Measurements from ENCODE around the gene CLSTN2. TPM values are rescaled to one million over a fixed set of nuclear protein-coding genes. Genes with fewer than 3 reads are reported as not detected.

The CLSTN2 gene
- total and polyA plus RNA-seq, 2 experiments from 2014 or later: 23.0 to 27.0 TPM

GRCh38 chr3:140164922-140165590, 230.1 kb downstream of the CLSTN2 start:
- no peak overlapping the region for H2AFZ ChIP-seq
- DNase-seq (ENCODE audit: low spot score): no peak
- H3K9me3 ChIP-seq (ENCODE audit: low read depth): peaks cover 4% of the 10 kb centered on the region
- 81% methylated on average over 7 of the region's 7 CpGs for WGBS (ENCODE audit: low lambda C conversion rate, missing lambda C conversion rate)
- no peaks in the 10 kb centered on the region for H4K20me1 ChIP-seq (ENCODE audit: insufficient read depth, poor library complexity, severe bottlenecking)
- H3K27ac ChIP-seq: no peak overlapping the region
- no peak overlapping the region for H3K4me2 ChIP-seq
- no peaks in the 10 kb centered on the region for H3K4me1 ChIP-seq (ENCODE audit: insufficient read depth)
- H3K79me2 ChIP-seq: no peaks in the 10 kb centered on the region
- H3K36me3 ChIP-seq (replicated peaks; ENCODE audit: insufficient read depth, low read depth): no peaks in the 10 kb centered on the region
- no peak for TF ChIP-seq EZH2 (IDR thresholded peaks at IDR 0.05; ENCODE audit: borderline replicate concordance)
- TF ChIP-seq, protein P1, sequence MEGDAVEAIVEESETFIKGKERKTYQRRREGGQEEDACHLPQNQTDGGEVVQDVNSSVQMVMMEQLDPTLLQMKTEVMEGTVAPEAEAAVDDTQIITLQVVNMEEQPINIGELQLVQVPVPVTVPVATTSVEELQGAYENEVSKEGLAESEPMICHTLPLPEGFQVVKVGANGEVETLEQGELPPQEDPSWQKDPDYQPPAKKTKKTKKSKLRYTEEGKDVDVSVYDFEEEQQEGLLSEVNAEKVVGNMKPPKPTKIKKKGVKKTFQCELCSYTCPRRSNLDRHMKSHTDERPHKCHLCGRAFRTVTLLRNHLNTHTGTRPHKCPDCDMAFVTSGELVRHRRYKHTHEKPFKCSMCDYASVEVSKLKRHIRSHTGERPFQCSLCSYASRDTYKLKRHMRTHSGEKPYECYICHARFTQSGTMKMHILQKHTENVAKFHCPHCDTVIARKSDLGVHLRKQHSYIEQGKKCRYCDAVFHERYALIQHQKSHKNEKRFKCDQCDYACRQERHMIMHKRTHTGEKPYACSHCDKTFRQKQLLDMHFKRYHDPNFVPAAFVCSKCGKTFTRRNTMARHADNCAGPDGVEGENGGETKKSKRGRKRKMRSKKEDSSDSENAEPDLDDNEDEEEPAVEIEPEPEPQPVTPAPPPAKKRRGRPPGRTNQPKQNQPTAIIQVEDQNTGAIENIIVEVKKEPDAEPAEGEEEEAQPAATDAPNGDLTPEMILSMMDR (IDR thresholded peaks at IDR 0.05; ENCODE audit: poor library complexity): no peak
- no peak for TF ChIP-seq EZH2phosphoT487 (IDR thresholded peaks at IDR 0.05; ENCODE audit: low read depth, severe bottlenecking, unreplicated experiment)
- H3K9me2 ChIP-seq (replicated peaks; ENCODE audit: insufficient read depth): no peaks in the 10 kb centered on the region
- no peaks in the 10 kb centered on the region for H3K27me3 ChIP-seq
- H3K4me3 ChIP-seq: no peak overlapping the region

DNA sequence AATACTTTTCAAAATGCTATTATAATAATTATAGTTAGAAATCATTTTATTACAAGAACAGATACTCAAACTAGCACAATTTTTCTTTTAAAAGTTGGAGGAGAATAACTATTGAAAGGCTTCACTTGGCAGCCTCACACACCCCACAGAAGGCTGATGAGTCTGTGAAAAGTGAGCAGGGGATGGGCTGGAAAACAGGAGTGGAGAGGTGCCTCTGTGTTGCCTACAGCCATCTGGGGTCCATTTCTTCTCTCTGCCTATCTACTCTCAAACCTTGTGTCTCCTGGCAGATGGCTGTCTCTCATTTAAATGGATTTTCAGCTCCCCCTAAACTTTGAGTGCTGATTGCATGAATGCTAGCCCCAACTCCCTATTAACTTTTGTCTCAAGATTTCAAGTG, 230.8 kb downstream of the CLSTN2 start:
- no peaks in the 10 kb centered on the region for H3K36me3 ChIP-seq (replicated peaks; ENCODE audit: insufficient read depth, low read depth)
- no peak overlapping the region for H3K27ac ChIP-seq
- DNase-seq (ENCODE audit: low spot score): no peak
- H3K9me3 ChIP-seq (ENCODE audit: low read depth): peaks cover 4% of the 10 kb centered on the region
- TF ChIP-seq, protein P1 (IDR thresholded peaks at IDR 0.05; ENCODE audit: poor library complexity): no peak
- TF ChIP-seq EZH2 (IDR thresholded peaks at IDR 0.05; ENCODE audit: borderline replicate concordance): no peak
- TF ChIP-seq EZH2phosphoT487 (IDR thresholded peaks at IDR 0.05; ENCODE audit: low read depth, severe bottlenecking, unreplicated experiment): no peak
- no peak overlapping the region for H3K4me2 ChIP-seq
- no peaks in the 10 kb centered on the region for H4K20me1 ChIP-seq (ENCODE audit: insufficient read depth, poor library complexity, severe bottlenecking)
- no peak overlapping the region for H3K4me3 ChIP-seq
- no peak overlapping the region for H2AFZ ChIP-seq
- H3K27me3 ChIP-seq: no peaks in the 10 kb centered on the region
- no peaks in the 10 kb centered on the region for H3K9me2 ChIP-seq (replicated peaks; ENCODE audit: insufficient read depth)
- no peaks in the 10 kb centered on the region for H3K4me1 ChIP-seq (ENCODE audit: insufficient read depth)
- H3K79me2 ChIP-seq: no peaks in the 10 kb centered on the region

- Histone ChIP-seq H3K4me3 (no peak overlapping the region), H3K79me2 (no peaks in the 10 kb centered on the region), H3K4me1 (ENCODE audit: insufficient read depth) (no peaks in the 10 kb centered on the region), H3K27me3 (no peaks in the 10 kb centered on the region), H2AFZ (no peak overlapping the region), H3K9me2 (replicated peaks; ENCODE audit: insufficient read depth) (no peaks in the 10 kb centered on the region), H3K36me3 (replicated peaks; ENCODE audit: insufficient read depth, low read depth) (no peaks in the 10 kb centered on the region), H3K9me3 (ENCODE audit: low read depth) (peaks cover 4% of the 10 kb centered on the region), H4K20me1 (ENCODE audit: insufficient read depth, poor library complexity, severe bottlenecking) (no peaks in the 10 kb centered on the region), H3K4me2 (no peak overlapping the region), H3K27ac (no peak overlapping the region)
- 64% methylated on average over 5 of the region's 5 CpGs for WGBS (ENCODE audit: low lambda C conversion rate, missing lambda C conversion rate)
- TF ChIP-seq EZH2phosphoT487 (IDR thresholded peaks at IDR 0.05; ENCODE audit: low read depth, severe bottlenecking, unreplicated experiment): no peak
- no peak for TF ChIP-seq EZH2 (IDR thresholded peaks at IDR 0.05; ENCODE audit: borderline replicate concordance)
- TF ChIP-seq, protein P1 (IDR thresholded peaks at IDR 0.05; ENCODE audit: poor library complexity): no peak
- no peak for DNase-seq (ENCODE audit: low spot score)
Observed at GRCh38 chr3:140166861-140167599, 232.0 kb downstream of the CLSTN2 start.

Data from hepatocyte (in vitro differentiated cells).